ENCODE results near the gene SERPINA3.

The SERPINA3 gene

DNA sequence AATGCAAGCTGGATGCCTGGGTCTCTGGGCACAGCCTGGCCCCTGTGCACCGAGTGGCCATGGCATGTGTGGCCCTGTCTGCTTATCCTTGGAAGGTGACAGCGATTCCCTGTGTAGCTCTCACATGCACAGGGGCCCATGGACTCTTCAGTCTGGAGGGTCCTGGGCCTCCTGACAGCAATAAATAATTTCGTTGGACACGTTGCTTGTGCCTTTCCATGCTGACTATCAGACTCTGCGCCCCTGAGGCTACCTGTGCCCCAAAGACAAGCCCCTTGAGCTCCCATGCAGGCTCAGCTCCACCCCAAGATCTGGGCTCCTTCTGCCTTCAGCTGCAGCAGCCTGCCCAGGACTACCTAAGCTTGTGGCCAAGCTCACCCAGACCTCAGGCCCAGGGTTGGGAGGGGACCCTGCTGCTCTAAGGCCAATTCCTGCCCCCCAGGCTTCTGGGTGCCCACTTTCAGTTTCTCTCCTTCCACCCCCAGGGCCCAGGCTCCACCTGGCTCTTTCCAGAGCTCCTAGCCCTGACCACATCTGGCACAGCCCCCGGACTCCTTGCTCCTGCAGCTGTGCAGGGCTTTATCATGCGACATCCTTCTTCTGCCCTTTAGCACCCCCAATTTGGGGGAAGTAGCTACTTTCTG, 11.8 kb downstream of the SERPINA3 start:
- no peak for DNase-seq (ENCODE audit: low read depth)
- Histone ChIP-seq H3K9ac (ENCODE audit: low read length) (no peak overlapping the region), H3K36me3 (ENCODE audit: control insufficient read depth, insufficient read depth, low read length, severe bottlenecking) (peaks cover 6% of the 10 kb centered on the region), H3K27me3 (replicated peaks; ENCODE audit: control insufficient read depth, insufficient read depth, low read length) (peaks cover 68% of the 10 kb centered on the region), H3K9me3 (ENCODE audit: control insufficient read depth, low read length) (peaks cover 25% of the 10 kb centered on the region), H3K4me3 (ENCODE audit: low read length) (no peak overlapping the region), H3K4me1 (ENCODE audit: control insufficient read depth, insufficient read depth, low read length) (no peaks in the 10 kb centered on the region)

DNA sequence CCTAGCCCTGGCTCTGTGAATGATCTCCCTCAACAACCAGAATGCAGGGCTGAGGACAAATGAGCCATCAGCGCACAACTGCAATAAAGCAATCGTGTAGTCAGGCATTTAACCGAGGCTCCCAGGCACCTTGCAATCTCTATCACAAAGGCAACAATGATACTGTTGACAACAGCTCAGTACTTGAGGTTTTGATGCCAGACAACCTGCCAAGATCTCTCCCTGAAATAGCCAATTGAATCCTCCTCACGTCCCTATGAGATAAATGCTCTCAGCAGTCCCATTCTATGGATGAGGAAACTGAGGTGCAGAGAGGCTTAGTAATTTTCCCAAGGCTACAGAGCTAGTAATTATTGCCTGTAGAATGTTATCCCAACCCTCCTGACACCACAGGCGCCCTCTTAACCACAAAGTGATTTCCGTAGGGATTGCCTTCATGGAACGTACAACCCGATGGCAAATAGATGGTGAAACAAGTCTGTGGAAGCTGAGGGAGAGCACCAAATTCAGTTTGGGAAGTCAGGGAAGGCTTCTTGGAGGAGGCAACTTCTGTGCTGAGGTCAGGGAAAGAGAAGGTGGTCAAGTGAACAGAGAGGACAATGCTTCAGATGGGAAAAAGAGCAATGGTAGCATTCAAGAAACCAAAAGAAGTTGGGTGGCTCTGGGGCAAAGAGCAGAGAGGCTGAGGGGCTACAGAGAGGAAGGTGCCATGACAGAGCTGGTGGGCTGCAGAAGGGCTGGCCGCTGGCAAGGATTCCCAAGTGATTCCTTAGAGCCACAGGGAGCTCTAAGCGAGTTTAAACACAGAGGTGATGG, 12.6 kb downstream of the SERPINA3 start:
- DNase-seq (ENCODE audit: low read depth), result no peak
- H3K9me3 ChIP-seq (ENCODE audit: control insufficient read depth, low read length), result peaks cover 17% of the 10 kb centered on the region
- no peak overlapping the region for H3K9ac ChIP-seq (ENCODE audit: low read length)
- no peak overlapping the region for H3K4me3 ChIP-seq (ENCODE audit: low read length)
- peaks cover 65% of the 10 kb centered on the region for H3K27me3 ChIP-seq (replicated peaks; ENCODE audit: control insufficient read depth, insufficient read depth, low read length)
- H3K36me3 ChIP-seq (ENCODE audit: control insufficient read depth, insufficient read depth, low read length, severe bottlenecking), result no peaks in the 10 kb centered on the region
- no peaks in the 10 kb centered on the region for H3K4me1 ChIP-seq (ENCODE audit: control insufficient read depth, insufficient read depth, low read length)

DNA sequence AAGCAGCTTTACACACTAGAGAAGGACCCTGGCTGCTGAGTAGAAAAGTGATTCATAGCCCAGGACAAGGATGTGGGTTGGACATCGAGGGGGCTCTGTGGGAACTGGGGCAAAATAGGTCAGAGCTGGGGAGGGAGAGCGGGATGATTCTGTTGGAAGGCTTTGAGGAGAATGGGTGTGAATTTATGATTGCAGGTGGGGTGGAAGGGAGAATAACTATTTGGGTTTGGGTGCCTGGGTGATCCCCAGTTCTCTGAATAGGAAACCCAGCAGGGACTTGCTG, 13.1 kb downstream of the SERPINA3 start:
- Histone ChIP-seq H3K27me3 (replicated peaks; ENCODE audit: control insufficient read depth, insufficient read depth, low read length) (peaks cover 64% of the 10 kb centered on the region), H3K9me3 (ENCODE audit: control insufficient read depth, low read length) (peaks cover 11% of the 10 kb centered on the region), H3K9ac (ENCODE audit: low read length) (no peak overlapping the region), H3K4me1 (ENCODE audit: control insufficient read depth, insufficient read depth, low read length) (no peaks in the 10 kb centered on the region), H3K36me3 (ENCODE audit: control insufficient read depth, insufficient read depth, low read length, severe bottlenecking) (no peaks in the 10 kb centered on the region), H3K4me3 (ENCODE audit: low read length) (no peak overlapping the region)
- DNase-seq (ENCODE audit: low read depth), result no peak

DNA sequence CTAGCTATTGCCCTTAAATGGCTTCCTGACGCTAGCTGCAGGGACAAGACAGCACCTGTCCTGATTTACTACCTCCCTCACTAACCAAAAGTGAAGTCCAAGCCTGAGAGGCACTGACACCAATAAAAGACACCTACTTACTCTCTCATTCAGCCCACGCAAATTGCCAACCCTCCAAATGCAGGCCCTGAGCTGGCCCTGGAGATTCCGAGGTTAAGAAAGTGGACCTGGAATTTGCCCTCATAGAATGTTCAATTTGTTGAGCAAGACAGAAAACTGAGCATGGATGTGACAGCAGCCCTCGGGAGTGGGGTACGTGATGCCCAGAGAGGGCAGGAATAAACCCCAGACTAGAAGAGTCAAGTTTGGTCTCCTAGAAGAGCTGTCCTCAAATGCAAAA, 16.4 kb downstream of the SERPINA3 start:
- Histone ChIP-seq H3K36me3 (ENCODE audit: control insufficient read depth, insufficient read depth, low read length, severe bottlenecking) (no peaks in the 10 kb centered on the region), H3K4me3 (ENCODE audit: low read length) (no peak overlapping the region), H3K4me1 (ENCODE audit: control insufficient read depth, insufficient read depth, low read length) (no peaks in the 10 kb centered on the region), H3K9me3 (ENCODE audit: control insufficient read depth, low read length) (peaks cover 11% of the 10 kb centered on the region), H3K9ac (ENCODE audit: low read length) (no peak overlapping the region), H3K27me3 (replicated peaks; ENCODE audit: control insufficient read depth, insufficient read depth, low read length) (peaks cover 66% of the 10 kb centered on the region)
- no peak for DNase-seq (ENCODE audit: low read depth)

DNA sequence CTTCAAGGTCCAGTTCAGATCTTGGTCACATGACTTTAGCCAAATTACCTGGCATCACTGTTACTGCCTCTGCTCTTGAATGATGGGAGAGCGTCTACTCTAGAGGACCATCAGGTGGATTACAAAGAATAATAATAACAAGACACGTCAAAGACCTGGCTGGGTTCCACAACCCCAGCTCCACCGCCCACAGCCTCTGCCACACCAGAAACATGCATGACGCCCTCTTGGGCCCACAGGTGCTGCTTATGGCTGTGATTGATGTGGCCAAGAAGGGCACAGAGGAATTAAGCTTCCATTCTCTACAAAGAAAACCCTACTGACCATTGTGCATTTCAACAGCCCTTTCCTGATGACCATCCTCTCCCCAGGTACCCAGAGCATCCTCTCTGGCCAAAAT, 18.2 kb downstream of the SERPINA3 start:
- no peaks in the 10 kb centered on the region for H3K36me3 ChIP-seq (ENCODE audit: control insufficient read depth, insufficient read depth, low read length, severe bottlenecking)
- no peak for DNase-seq (ENCODE audit: low read depth)
- H3K27me3 ChIP-seq (replicated peaks; ENCODE audit: control insufficient read depth, insufficient read depth, low read length), result peaks cover 54% of the 10 kb centered on the region
- H3K9ac ChIP-seq (ENCODE audit: low read length), result no peak overlapping the region
- peaks cover 11% of the 10 kb centered on the region for H3K9me3 ChIP-seq (ENCODE audit: control insufficient read depth, low read length)
- H3K4me3 ChIP-seq (ENCODE audit: low read length), result no peak overlapping the region
- no peaks in the 10 kb centered on the region for H3K4me1 ChIP-seq (ENCODE audit: control insufficient read depth, insufficient read depth, low read length)

DNA sequence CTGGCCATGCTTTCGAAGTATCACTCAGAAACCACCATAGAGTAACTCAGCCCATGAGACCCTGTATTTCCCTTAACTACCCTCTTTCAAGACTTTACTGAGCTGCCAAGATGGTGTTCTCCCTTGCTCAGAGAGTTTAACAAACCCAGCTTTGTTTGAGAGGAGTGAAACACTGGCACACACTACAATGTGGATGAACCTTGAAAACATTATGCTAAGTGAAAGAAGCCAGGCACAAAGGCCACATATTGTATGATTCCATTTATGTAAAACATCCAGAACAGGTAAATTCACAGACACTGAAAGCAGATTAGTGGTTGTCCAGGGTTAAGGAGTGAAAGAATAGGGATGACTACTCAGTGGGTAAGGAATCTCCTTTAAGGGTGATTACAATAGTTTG, 18.9 kb downstream of the SERPINA3 start:
- H3K36me3 ChIP-seq (ENCODE audit: control insufficient read depth, insufficient read depth, low read length, severe bottlenecking), result no peaks in the 10 kb centered on the region
- DNase-seq (ENCODE audit: low read depth), result no peak

DNA sequence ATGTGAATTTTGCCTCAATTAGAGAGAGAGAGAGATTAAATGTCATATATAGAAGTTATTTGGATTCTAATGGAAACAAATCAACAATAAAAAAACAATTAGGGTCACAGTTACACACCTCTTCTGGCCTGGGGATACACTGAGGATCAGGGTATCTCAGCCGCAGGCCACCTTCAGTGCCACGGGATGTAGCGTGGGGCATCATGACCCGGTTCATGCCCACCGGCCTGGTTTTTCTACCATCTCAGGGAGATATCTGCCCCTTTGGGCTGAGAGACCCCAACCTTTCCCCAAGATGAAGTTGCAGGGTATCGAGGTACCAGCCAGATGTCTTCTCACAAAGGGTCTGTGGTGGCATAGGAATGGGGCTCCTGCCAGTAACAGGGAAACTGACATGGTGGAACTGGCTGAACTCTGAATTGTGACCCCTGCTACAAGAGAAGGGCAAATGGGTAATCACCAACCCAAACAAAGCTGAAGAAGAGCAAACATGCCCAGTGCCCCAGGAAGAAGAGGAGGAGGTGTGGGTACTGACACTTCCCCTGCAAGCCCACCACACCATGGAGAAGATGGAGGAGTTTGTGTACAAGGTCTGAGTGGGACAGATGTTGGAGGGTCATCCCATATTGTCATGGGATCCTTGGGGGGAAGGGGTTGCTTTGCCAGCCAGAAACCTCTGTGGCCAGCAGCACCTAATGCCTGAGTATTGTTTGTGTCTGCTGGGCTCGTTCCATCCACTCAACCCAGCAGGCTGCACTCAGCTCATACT, 19.5 kb downstream of the SERPINA3 start:
- DNase-seq (ENCODE audit: low read depth), result no peak
- Histone ChIP-seq H3K36me3 (ENCODE audit: control insufficient read depth, insufficient read depth, low read length, severe bottlenecking) (no peaks in the 10 kb centered on the region), H3K27me3 (replicated peaks; ENCODE audit: control insufficient read depth, insufficient read depth, low read length) (peaks cover 50% of the 10 kb centered on the region), H3K9ac (ENCODE audit: low read length) (no peak overlapping the region), H3K4me1 (ENCODE audit: control insufficient read depth, insufficient read depth, low read length) (no peaks in the 10 kb centered on the region), H3K9me3 (ENCODE audit: control insufficient read depth, low read length) (peaks cover 11% of the 10 kb centered on the region), H3K4me3 (ENCODE audit: low read length) (no peak overlapping the region)

More for the DNA sequence above, 18.9 kb downstream of the SERPINA3 start:
- Histone ChIP-seq H3K4me1 (ENCODE audit: control insufficient read depth, insufficient read depth, low read length) (no peaks in the 10 kb centered on the region), H3K9me3 (ENCODE audit: control insufficient read depth, low read length) (peaks cover 11% of the 10 kb centered on the region), H3K4me3 (ENCODE audit: low read length) (no peak overlapping the region), H3K9ac (ENCODE audit: low read length) (no peak overlapping the region), H3K27me3 (replicated peaks; ENCODE audit: control insufficient read depth, insufficient read depth, low read length) (peaks cover 50% of the 10 kb centered on the region)

DNA sequence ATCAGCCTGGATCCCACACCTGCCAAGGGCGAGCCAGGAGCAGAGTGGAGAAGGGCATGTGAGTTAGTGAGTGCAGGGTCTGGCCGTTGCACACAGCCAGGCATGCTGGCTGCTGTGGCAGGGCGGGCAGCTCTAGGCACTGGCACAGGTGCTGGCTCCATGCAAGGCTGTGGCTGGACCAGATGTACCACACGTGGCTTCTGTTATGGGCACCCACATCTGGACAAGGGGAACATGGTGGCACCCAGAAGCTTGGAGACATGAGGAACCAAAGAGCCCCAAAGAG, 20.1 kb downstream of the SERPINA3 start:
- no peak for DNase-seq (ENCODE audit: low read depth)
- Histone ChIP-seq H3K36me3 (ENCODE audit: control insufficient read depth, insufficient read depth, low read length, severe bottlenecking) (no peaks in the 10 kb centered on the region), H3K4me3 (ENCODE audit: low read length) (no peak overlapping the region), H3K9me3 (ENCODE audit: control insufficient read depth, low read length) (peaks cover 11% of the 10 kb centered on the region), H3K4me1 (ENCODE audit: control insufficient read depth, insufficient read depth, low read length) (no peaks in the 10 kb centered on the region), H3K9ac (ENCODE audit: low read length) (no peak overlapping the region), H3K27me3 (replicated peaks; ENCODE audit: control insufficient read depth, insufficient read depth, low read length) (peaks cover 45% of the 10 kb centered on the region)

DNA sequence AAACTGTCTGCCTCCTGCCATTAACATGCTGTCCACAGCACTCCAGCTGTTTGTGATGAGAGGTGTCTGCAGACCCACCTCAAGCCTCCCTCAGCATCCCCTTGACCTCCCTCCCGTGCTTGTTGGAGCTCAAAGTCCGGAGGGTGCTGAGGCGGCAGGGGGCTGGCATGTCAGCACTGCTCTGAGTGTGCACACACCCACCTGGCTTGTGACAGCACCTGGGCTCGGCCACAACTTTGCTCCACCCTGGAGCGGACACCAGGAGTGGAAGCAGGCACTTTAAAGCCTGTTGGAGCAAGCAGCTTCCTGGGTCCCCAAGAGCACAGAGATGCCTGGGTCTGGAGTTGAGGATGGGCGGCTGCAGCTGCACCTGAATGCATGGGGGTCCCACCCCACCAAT, 20.9 kb downstream of the SERPINA3 start:
- Histone ChIP-seq H3K27me3 (replicated peaks; ENCODE audit: control insufficient read depth, insufficient read depth, low read length) (peaks cover 38% of the 10 kb centered on the region), H3K9me3 (ENCODE audit: control insufficient read depth, low read length) (peaks cover 11% of the 10 kb centered on the region), H3K4me1 (ENCODE audit: control insufficient read depth, insufficient read depth, low read length) (no peaks in the 10 kb centered on the region), H3K36me3 (ENCODE audit: control insufficient read depth, insufficient read depth, low read length, severe bottlenecking) (no peaks in the 10 kb centered on the region), H3K9ac (ENCODE audit: low read length) (no peak overlapping the region), H3K4me3 (ENCODE audit: low read length) (no peak overlapping the region)
- DNase-seq (ENCODE audit: low read depth), result no peak

DNA sequence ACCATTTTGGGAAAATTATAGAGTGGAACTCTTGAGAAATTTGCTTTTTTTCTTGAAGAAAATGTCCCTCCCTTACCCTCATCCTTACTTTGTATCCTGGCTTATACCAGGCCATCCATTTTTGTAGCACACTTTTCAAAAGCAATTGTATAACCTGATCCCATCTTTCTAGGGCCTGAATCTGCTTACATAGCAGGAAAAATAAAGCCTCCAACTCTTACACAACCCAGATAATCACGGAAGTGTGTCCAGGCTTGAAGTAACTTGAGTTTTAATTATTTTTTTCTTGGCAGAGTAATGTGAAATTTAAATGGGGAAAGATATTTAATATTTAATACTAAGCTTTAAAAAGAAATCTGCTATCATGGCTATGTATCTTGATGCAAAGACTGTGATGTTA, 23.0 kb downstream of the SERPINA3 start:
- peaks cover 11% of the 10 kb centered on the region for H3K9me3 ChIP-seq (ENCODE audit: control insufficient read depth, low read length)

DNA sequence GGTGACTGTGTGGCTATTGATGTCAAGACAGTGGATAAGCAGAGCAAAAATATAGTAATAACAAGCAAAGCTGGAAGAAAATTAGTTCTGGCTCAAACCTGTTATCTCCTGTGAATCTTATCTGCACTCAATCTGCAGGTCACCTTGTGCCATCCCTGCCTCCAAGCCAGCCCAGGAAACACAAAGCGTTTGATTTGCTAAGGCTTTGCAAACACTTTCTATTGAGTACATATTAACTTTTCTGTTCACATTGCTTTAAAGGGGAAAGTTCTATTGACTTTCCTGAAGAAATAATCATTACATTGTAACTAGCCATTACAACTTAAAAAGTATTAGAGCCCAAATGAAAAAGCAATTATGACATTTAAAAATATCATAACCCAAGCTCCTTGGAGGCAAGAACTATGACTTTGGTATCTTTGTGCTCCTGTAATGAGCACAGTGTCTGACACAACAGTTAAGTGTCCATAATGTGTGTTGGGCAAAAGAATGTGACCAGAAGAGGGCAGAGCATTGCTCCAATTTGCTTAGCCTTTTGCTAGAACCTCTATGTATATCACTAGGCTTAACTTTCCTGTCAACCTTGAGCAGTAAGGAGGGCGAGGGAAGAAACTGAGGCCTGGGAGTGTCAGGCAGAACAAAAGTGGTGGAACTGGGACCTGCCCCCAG, 24.7 kb downstream of the SERPINA3 start:
- no peak overlapping the region for H3K9ac ChIP-seq (ENCODE audit: low read length)
- H3K4me1 ChIP-seq (ENCODE audit: control insufficient read depth, insufficient read depth, low read length), result no peaks in the 10 kb centered on the region
- H3K36me3 ChIP-seq (ENCODE audit: control insufficient read depth, insufficient read depth, low read length, severe bottlenecking), result no peaks in the 10 kb centered on the region
- H3K27me3 ChIP-seq (replicated peaks; ENCODE audit: control insufficient read depth, insufficient read depth, low read length), result peaks cover 19% of the 10 kb centered on the region
- no peak overlapping the region for H3K4me3 ChIP-seq (ENCODE audit: low read length)
- DNase-seq (ENCODE audit: low read depth), result no peak
- no peaks in the 10 kb centered on the region for H3K9me3 ChIP-seq (ENCODE audit: control insufficient read depth, low read length)

More for the DNA sequence above, 23.0 kb downstream of the SERPINA3 start:
- H3K4me3 ChIP-seq (ENCODE audit: low read length), result no peak overlapping the region
- H3K4me1 ChIP-seq (ENCODE audit: control insufficient read depth, insufficient read depth, low read length), result no peaks in the 10 kb centered on the region
- no peak for DNase-seq (ENCODE audit: low read depth)
- peaks cover 30% of the 10 kb centered on the region for H3K27me3 ChIP-seq (replicated peaks; ENCODE audit: control insufficient read depth, insufficient read depth, low read length)
- no peaks in the 10 kb centered on the region for H3K36me3 ChIP-seq (ENCODE audit: control insufficient read depth, insufficient read depth, low read length, severe bottlenecking)
- H3K9ac ChIP-seq (ENCODE audit: low read length), result no peak overlapping the region

Measured in adipocyte (in vitro differentiated cells).